ENCODE measurements around the gene PROSER2. TPM values are rescaled to one million over a fixed set of nuclear protein-coding genes. Genes with fewer than 3 reads are reported as not detected.

PROSER2 gene
- total RNA-seq, 3 donors from 2014 or later = 2.9 to 9.5 (median 8.5) TPM

DNA sequence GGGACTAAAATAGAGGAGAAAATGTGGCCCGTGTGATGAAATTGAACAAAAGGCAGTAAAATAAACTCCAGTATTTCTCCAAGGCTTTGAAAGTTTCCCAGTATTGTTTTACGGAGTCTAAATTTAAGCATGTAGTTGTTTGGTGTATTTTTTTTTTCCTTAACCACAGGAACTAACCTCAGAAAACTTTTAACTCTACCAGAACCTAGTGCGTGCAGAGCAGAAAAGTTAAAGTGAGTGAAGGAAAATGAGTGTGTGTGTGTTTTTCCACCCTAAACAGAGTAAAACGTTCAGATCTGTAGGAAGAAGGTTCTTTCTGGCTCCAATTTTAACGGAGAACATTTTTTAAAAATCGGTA is 812 bp downstream of the PROSER2 start:
- Histone ChIP-seq H3K4me3 (peak overlapping the region; percentile 69 to 93 (median 89)), H3K36me3 (no peaks in the 10 kb centered on the region), H3K27ac (peak overlapping the region; percentile 81 to 88), H3K9me3 (no peaks in the 10 kb centered on the region), H3K27me3 (no peaks in the 10 kb centered on the region), H3K4me1 (no peaks in the 10 kb centered on the region)
- intact Hi-C loops (cut with DNase I; ENCODE audit: low total_unique reads) = no loop called here
- TF ChIP-seq, protein P1, sequence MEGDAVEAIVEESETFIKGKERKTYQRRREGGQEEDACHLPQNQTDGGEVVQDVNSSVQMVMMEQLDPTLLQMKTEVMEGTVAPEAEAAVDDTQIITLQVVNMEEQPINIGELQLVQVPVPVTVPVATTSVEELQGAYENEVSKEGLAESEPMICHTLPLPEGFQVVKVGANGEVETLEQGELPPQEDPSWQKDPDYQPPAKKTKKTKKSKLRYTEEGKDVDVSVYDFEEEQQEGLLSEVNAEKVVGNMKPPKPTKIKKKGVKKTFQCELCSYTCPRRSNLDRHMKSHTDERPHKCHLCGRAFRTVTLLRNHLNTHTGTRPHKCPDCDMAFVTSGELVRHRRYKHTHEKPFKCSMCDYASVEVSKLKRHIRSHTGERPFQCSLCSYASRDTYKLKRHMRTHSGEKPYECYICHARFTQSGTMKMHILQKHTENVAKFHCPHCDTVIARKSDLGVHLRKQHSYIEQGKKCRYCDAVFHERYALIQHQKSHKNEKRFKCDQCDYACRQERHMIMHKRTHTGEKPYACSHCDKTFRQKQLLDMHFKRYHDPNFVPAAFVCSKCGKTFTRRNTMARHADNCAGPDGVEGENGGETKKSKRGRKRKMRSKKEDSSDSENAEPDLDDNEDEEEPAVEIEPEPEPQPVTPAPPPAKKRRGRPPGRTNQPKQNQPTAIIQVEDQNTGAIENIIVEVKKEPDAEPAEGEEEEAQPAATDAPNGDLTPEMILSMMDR (IDR thresholded peaks at IDR 0.05) = no peak
- no peak for TF ChIP-seq POLR2AphosphoS5 (IDR thresholded peaks at IDR 0.05)
- no peak for TF ChIP-seq POLR2A (IDR thresholded peaks at IDR 0.05)
- DNase-seq (ENCODE audit: low spot score in 2 of 2) = no peak

DNA sequence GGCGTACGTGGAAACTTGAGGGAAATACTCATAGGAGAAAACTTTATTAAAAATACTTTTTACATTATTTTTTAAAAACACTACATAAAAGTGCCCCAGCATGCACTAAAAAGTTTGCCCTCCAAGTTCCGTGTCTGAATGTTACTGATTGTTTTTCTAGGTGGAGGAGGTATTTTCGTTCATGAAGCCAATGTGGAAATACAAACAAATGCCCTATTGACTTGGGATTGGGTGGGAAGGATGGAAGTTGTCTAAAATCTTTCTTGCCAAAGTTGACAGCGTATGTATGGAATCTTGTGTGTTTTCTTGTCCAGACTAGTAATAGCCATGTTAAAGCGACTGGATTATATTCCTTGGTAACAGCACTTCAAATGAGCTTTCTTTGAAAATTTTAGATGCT is 1.2 kb downstream of the PROSER2 start:
- TF ChIP-seq, protein P1 (IDR thresholded peaks at IDR 0.05) = no peak
- TF ChIP-seq POLR2A (IDR thresholded peaks at IDR 0.05) (no peak), POLR2AphosphoS5 (IDR thresholded peaks at IDR 0.05) (no peak)
- Histone ChIP-seq H3K27me3 (no peaks in the 10 kb centered on the region), H3K27ac (no peak overlapping the region), H3K4me3 (peak overlapping the region; percentile 69 to 93 (median 89)), H3K36me3 (no peaks in the 10 kb centered on the region), H3K4me1 (no peaks in the 10 kb centered on the region), H3K9me3 (no peaks in the 10 kb centered on the region)
- intact Hi-C loops (cut with DNase I; ENCODE audit: low total_unique reads) = no loop called here
- no peak for DNase-seq (ENCODE audit: low spot score in 2 of 2)

DNA sequence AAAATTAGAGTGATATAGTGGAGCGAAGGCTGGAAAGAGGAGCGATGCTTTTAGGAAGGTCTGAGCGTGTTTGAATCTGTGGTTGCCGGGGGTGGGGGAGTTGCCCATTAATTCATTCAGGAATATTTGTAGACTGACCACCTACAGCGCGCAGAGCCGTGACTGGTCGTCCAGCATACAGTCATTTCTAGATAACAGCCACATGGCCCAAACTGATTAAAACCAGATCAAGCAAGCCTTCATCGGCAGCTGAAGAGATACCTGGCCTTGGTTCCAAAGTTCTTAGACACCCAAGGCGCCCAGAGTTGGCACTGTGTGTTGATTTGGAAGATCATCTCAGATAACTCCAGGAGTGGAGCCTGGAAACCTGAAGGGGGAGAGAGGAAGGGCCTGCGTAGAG is 1.7 kb downstream of the PROSER2 start:
- Histone ChIP-seq H3K9me3 (no peaks in the 10 kb centered on the region), H3K4me1 (no peaks in the 10 kb centered on the region), H3K27me3 (no peaks in the 10 kb centered on the region), H3K36me3 (no peaks in the 10 kb centered on the region), H3K4me3 (peak overlapping the region in 2 of 3 donors; percentile 89 to 93), H3K27ac (no peak overlapping the region)
- no peak for DNase-seq (ENCODE audit: low spot score in 2 of 2)
- intact Hi-C loops (cut with DNase I; ENCODE audit: low total_unique reads) = no loop called here
- TF ChIP-seq, protein P1 (IDR thresholded peaks at IDR 0.05) = no peak
- no peak for TF ChIP-seq POLR2A (IDR thresholded peaks at IDR 0.05)
- TF ChIP-seq POLR2AphosphoS5 (IDR thresholded peaks at IDR 0.05) = no peak

DNA sequence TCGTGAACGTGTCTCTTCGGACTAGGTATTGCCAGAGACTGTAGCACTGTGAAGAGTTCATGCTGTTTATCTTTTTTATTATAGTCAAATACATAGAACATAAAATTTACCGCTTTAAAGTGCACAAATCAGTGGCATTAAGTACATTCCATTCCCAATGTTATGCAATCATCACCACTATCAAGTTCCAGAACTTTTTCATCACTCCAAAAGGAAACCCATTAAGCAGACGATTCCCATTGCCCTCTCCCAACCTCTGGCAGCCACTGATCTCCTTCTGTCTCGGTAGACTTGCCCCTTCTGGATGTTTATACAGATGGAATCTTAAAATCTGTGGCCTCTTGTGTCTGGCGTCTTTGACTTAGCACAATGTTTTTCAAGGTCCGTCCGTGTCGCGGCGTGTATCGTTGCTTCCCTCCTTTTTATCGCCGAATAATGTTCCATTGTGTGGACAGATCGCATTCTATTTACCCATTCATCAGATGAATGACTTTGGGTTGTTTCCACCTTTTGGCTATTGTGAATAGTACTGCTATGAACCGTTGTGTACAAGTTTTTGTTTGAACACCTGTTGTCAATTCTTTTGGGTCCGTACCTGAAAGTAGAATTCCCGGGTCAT is 2.7 kb downstream of the PROSER2 start:
- H3K27me3 ChIP-seq = no peaks in the 10 kb centered on the region
- H3K4me1 ChIP-seq = no peaks in the 10 kb centered on the region
- intact Hi-C loops (cut with DNase I; ENCODE audit: low total_unique reads) = no loop called here
- no peak overlapping the region for H3K4me3 ChIP-seq
- no peaks in the 10 kb centered on the region for H3K36me3 ChIP-seq
- DNase-seq (ENCODE audit: low spot score in 2 of 2) = no peak
- H3K9me3 ChIP-seq = no peaks in the 10 kb centered on the region
- H3K27ac ChIP-seq = no peak overlapping the region
- TF ChIP-seq POLR2AphosphoS5 (IDR thresholded peaks at IDR 0.05) (no peak), POLR2A (IDR thresholded peaks at IDR 0.05) (no peak)
- TF ChIP-seq, protein P1 (IDR thresholded peaks at IDR 0.05) = no peak

DNA sequence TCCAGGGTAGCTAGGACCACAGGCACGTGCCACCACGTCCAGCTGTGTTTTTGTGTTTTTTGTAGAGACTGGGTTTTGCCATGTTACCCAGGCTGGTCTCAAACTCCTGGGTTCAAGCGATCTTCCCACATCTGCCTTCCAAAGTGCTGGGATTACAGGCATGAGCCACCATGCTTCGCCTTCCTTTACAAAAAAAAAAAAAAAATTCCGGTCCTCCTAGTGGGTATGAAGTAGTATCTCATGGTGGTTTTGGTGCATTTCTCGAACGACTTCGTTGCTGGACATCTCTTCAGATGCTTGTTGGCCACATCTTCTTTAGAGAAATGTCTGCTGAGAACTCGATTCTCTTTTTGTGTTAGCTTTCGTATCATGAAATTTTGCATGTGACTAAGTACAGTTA is 3.9 kb downstream of the PROSER2 start:
- no peak overlapping the region for H3K4me3 ChIP-seq
- intact Hi-C loops (cut with DNase I; ENCODE audit: low total_unique reads) = no loop called here
- H3K27me3 ChIP-seq = no peaks in the 10 kb centered on the region
- TF ChIP-seq, protein P1 (IDR thresholded peaks at IDR 0.05) = no peak
- TF ChIP-seq POLR2A (IDR thresholded peaks at IDR 0.05) (no peak), POLR2AphosphoS5 (IDR thresholded peaks at IDR 0.05) (no peak)
- no peak overlapping the region for H3K27ac ChIP-seq
- DNase-seq (ENCODE audit: low spot score in 2 of 2) = no peak
- no peaks in the 10 kb centered on the region for H3K9me3 ChIP-seq
- no peaks in the 10 kb centered on the region for H3K4me1 ChIP-seq
- no peaks in the 10 kb centered on the region for H3K36me3 ChIP-seq
